MCF 10A (cell line): Measurements from ENCODE around the gene CACNA1C. TPM values are rescaled to one million over a fixed set of nuclear protein-coding genes. Genes with fewer than 3 reads are reported as not detected.

ENCODE experiments used
- BruUV-seq: library from RNA; stranded (reverse); fragments of 400-500 nt; replicated peaks from 2 replicates; lab custom pipeline; 2021; lab: Mats Ljungman, UMichigan
- CTCF ChIA-PET: fragments of 300-600 bp; sonication (Branson Sonifier 250); formaldehyde crosslinking; extraction: SDS; loops from one replicate; lab custom pipeline; 2021; ENCODE audit warnings: antibody characterized with exemption, inconsistent platforms; lab: Yijun Ruan, JAX
- POLR2A ChIA-PET: fragments of 300-600, 350-650 bp; sonication (Branson Sonifier 250); formaldehyde crosslinking; extraction: SDS; loops from one replicate; lab custom pipeline; 2020; ENCODE audit warnings: antibody characterized with exemption, inconsistent platforms; lab: Yijun Ruan, JAX
- DNase-seq: peaks from one replicate; pipeline ENCODE4 v3.0.0-alpha.2; 2018; ENCODE audit not compliant: unreplicated experiment
- H3K27ac Mint-ChIP-seq: one replicate; pipeline ENCODE4 v1.8.0; 2022; ENCODE audit warnings: mild to moderate bottlenecking, low read depth, mixed read lengths; ENCODE audit not compliant: unreplicated experiment
- H3K27me3 Mint-ChIP-seq: one replicate; pipeline ENCODE4 v1.8.0; 2022; ENCODE audit warnings: mixed read lengths; ENCODE audit not compliant: insufficient read depth, unreplicated experiment
- H3K36me3 Mint-ChIP-seq: one replicate; pipeline ENCODE4 v1.8.0; 2022; ENCODE audit warnings: mild to moderate bottlenecking, moderate library complexity, mixed read lengths; ENCODE audit not compliant: insufficient read depth, unreplicated experiment
- H3K4me1 Mint-ChIP-seq: one replicate; pipeline ENCODE4 v1.8.0; 2022; ENCODE audit warnings: mixed read lengths; ENCODE audit not compliant: insufficient read depth, unreplicated experiment
- H3K4me3 Mint-ChIP-seq: one replicate; pipeline ENCODE4 v1.8.0; 2022; ENCODE audit warnings: mild to moderate bottlenecking, moderate library complexity, mixed read lengths; ENCODE audit not compliant: unreplicated experiment
- H3K9me3 Mint-ChIP-seq: one replicate; pipeline ENCODE4 v1.8.0; 2022; ENCODE audit warnings: mixed read lengths; ENCODE audit not compliant: unreplicated experiment
- intact Hi-C: fragments of 100-400 bp; cut with micrococcal nuclease; formaldehyde crosslinking; loops from 2 replicates; pipeline ENCODE4 v1.14.1; 2022
- total RNA-seq: library from RNA; stranded (reverse); gene quantifications from 2 replicates; pipeline ENCODE4 v1.2.3, GENCODE V29; 2022
- TF ChIP-seq, protein P1 (sequence below): fragments of 200-600 bp; IDR thresholded peaks from one replicate; pipeline ENCODE4 v1.8.0; 2022; ENCODE audit warnings: antibody characterized with exemption, mild to moderate bottlenecking; ENCODE audit not compliant: unreplicated experiment

CACNA1C gene
- total RNA-seq, 1 experiment from 2014 or later: not detected

DNA sequence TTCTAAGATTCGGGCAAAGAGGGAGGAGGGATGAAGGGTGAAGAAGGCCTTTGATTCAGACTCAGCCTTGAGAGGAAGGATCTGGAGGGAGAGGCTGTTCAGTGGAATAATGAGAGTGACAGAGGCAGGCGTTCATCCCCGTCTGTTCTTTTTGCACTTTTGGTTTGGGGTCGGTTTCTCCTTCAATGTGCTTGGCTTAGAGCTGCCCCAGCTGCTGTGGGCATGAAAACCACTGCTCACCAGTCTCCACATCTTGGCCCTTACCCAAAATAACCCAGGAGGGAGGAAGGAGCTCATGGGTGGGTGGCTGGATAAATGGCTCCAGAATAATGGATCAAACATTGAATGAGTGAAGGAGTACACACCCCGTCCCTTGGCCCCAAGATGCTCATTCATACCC is 480.2 kb downstream of the CACNA1C start:
- Mint-ChIP-seq H3K4me3 (no peak overlapping the region), H3K9me3 (no peaks in the 10 kb centered on the region), H3K36me3 (no peaks in the 10 kb centered on the region), H3K27ac (no peak overlapping the region), H3K27me3 (peaks cover 62% of the 10 kb centered on the region), H3K4me1 (no peaks in the 10 kb centered on the region)
- no peak for DNase-seq
- POLR2A ChIA-PET: no interaction called here
- CTCF ChIA-PET: no interaction called here
- TF ChIP-seq, protein P1, sequence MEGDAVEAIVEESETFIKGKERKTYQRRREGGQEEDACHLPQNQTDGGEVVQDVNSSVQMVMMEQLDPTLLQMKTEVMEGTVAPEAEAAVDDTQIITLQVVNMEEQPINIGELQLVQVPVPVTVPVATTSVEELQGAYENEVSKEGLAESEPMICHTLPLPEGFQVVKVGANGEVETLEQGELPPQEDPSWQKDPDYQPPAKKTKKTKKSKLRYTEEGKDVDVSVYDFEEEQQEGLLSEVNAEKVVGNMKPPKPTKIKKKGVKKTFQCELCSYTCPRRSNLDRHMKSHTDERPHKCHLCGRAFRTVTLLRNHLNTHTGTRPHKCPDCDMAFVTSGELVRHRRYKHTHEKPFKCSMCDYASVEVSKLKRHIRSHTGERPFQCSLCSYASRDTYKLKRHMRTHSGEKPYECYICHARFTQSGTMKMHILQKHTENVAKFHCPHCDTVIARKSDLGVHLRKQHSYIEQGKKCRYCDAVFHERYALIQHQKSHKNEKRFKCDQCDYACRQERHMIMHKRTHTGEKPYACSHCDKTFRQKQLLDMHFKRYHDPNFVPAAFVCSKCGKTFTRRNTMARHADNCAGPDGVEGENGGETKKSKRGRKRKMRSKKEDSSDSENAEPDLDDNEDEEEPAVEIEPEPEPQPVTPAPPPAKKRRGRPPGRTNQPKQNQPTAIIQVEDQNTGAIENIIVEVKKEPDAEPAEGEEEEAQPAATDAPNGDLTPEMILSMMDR: no peak
- BruUV-seq: no TSS peak
- intact Hi-C loops: no loop called here

DNA sequence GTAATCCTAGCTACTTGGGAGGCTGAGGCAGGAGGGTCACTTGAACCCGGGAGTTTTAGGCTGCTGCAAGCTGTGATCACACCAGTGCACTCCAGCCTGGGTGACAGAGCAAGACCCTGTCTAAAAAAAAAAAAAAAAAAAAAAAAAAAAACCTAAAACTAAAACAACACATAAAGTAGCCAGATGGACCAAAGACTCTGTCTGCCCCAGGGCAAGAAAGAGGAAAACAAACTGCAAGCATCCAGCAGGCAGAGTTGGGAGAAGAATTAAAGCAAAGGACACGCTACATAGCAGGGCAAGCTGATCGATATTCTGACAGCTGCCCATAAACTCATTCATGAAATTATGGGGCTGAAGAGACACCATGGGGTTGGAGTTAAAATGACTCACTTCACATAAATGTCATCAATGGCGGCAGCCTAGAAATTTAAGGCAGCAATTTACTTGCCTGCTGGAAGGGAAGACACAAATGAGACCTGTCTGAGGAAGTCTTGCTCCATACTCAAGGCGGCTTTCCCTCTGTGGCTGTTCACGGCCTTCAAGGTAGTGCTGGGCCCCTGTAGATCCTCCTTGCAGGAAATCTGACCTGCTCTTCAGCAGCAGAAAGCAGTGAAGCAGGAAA is 482.9 kb downstream of the CACNA1C start:
- no TSS peak for BruUV-seq
- peaks cover 60% of the 10 kb centered on the region for H3K27me3 Mint-ChIP-seq
- ChIA-PET POLR2A (no interaction called here), CTCF (interaction anchor here (0.6 kb wide), 1 partner anchor 122 kb away, joined by 3 read pairs; no protein-coding TSS in a partner anchor)
- no peaks in the 10 kb centered on the region for H3K4me1 Mint-ChIP-seq
- TF ChIP-seq, protein P1: no peak
- intact Hi-C loops: no loop called here
- no peaks in the 10 kb centered on the region for H3K36me3 Mint-ChIP-seq
- no peak for DNase-seq
- no peaks in the 10 kb centered on the region for H3K9me3 Mint-ChIP-seq
- no peak overlapping the region for H3K4me3 Mint-ChIP-seq
- H3K27ac Mint-ChIP-seq: no peak overlapping the region

DNA sequence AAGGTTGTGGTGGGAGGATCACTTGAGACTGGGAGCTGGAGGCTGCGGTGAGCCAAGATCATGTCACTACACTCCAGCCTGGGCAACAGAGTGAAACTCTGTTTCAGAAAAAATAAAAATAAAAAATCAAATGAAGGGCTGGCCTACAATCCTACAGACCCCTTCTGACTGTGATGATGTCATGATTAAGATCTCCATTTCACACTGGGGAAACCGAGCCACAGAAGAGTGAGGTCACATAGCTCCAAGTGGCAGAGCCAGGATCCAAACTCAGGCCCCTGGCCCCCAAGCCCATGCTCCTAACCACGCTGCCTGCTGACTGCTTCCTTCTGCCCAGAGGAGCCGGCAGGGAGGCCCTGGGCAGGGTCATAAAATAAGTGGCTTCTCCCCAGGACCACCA is 483.9 kb downstream of the CACNA1C start:
- H3K36me3 Mint-ChIP-seq: no peaks in the 10 kb centered on the region
- TF ChIP-seq, protein P1: no peak
- intact Hi-C loops: no loop called here
- ChIA-PET POLR2A (interaction anchor here (0.6 kb wide), 1 partner anchor 273 kb away, joined by 3 read pairs; no protein-coding TSS in a partner anchor), CTCF (no interaction called here)
- no peak overlapping the region for H3K27ac Mint-ChIP-seq
- no peak for DNase-seq
- H3K4me1 Mint-ChIP-seq: no peaks in the 10 kb centered on the region
- BruUV-seq: no TSS peak
- no peaks in the 10 kb centered on the region for H3K9me3 Mint-ChIP-seq
- no peak overlapping the region for H3K4me3 Mint-ChIP-seq
- peaks cover 55% of the 10 kb centered on the region for H3K27me3 Mint-ChIP-seq

DNA sequence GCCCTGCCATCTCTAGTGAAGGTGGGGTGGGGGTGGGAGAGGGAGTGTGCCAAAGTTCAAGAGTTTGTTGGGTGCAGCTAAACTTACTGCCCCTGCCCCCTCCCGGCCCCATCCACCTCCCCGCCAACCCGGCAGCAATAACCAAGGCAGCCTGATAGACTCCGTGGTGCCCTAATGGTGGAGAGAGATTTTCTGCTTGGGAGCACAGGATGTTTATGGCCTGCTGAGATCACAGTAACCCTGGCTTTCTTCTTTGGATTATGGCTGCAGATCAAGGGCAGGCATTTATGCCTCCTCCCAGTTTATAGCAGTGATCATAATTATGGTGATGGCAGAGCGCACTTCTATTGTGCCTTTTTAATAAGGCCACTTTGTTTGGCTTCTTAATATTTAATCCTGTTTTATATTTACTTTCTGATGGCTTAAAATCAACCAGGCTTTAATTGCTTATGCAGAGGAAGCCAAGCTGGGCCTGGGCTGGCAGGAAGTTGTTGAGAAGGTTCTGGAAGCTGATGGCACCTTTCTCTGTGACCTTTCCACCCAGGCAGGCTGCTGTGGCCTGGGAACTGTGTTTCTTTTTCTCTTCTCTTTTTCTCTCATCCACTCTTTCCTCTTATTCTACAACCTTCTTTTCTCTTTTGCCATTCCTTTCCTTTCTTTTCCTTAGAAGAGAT is 485.2 kb downstream of the CACNA1C start:
- H3K36me3 Mint-ChIP-seq: no peaks in the 10 kb centered on the region
- ChIA-PET CTCF (no interaction called here), POLR2A (no interaction called here)
- no peaks in the 10 kb centered on the region for H3K9me3 Mint-ChIP-seq
- no TSS peak for BruUV-seq
- intact Hi-C loops: no loop called here
- H3K4me1 Mint-ChIP-seq: no peaks in the 10 kb centered on the region
- H3K27ac Mint-ChIP-seq: no peak overlapping the region
- no peak overlapping the region for H3K4me3 Mint-ChIP-seq
- TF ChIP-seq, protein P1: no peak
- peaks cover 42% of the 10 kb centered on the region for H3K27me3 Mint-ChIP-seq
- no peak for DNase-seq
